Right atrium auricular region (tissue), 2 donors: Measurements from ENCODE around the gene CDR2. TPM values are rescaled to one million over a fixed set of nuclear protein-coding genes. Genes with fewer than 3 reads are reported as not detected.

Source experiments
- DNase-seq: peaks from one replicate; pipeline ENCODE4 v3.0.0-alpha.2; 2019; ENCODE audit warnings: low spot score
- H3K27ac ChIP-seq, 2 donors: fragments of 200-600 bp; sonication (generic); 1 replicate in 1 of 2; 2 replicates in 1 of 2; pipeline ENCODE4 v1.5.1; 2016 to 2019
- H3K27me3 ChIP-seq, 2 donors: fragments of 200-600 bp; sonication (generic); one replicate each; pipeline versions ENCODE4 v1.5.1 to v1.6.0; 2017 to 2019
- H3K36me3 ChIP-seq: fragments of 200-600 bp; sonication (generic); one replicate; pipeline ENCODE4 v1.5.1; 2016
- H3K4me1 ChIP-seq, 2 donors: fragments of 200-600 bp; sonication (generic); one replicate each; pipeline versions ENCODE4 v1.5.1 to v1.6.0; 2017 to 2019
- H3K4me3 ChIP-seq, 2 donors: fragments of 200-600 bp; sonication (generic); 1 replicate in 1 of 2; 2 replicates in 1 of 2; pipeline ENCODE4 v1.5.1; 2017 to 2019; ENCODE audit warnings: mild to moderate bottlenecking in 1 of 2, moderate library complexity in 1 of 2
- H3K9me3 ChIP-seq, 2 donors: fragments of 200-600 bp; sonication (generic); one replicate each; pipeline ENCODE4 v1.5.1; 2019
- CTCF ChIP-seq, 2 donors: fragments of 200-600 bp; sonication (generic); IDR thresholded peaks; one replicate each; pipeline ENCODE4 v1.5.1; 2019; ENCODE audit warnings: antibody characterized with exemption in 2 of 2
- total RNA-seq, 2 donors: library from RNA; depleted of rRNA; stranded (reverse); fragments of >200 nt; gene quantifications; one replicate each; pipeline ENCODE4 v1.1.0, GENCODE V29; 2016

CDR2 gene
- total RNA-seq, 2 donors from 2014 or later = 7.2 to 16.1 TPM

GRCh38 chr16:22400900-22401299, 26.5 kb upstream of the CDR2 start:
- H3K27ac ChIP-seq = no peak overlapping the region
- H3K4me1 ChIP-seq = no peaks in the 10 kb centered on the region
- no peaks in the 10 kb centered on the region for H3K9me3 ChIP-seq
- no peaks in the 10 kb centered on the region for H3K27me3 ChIP-seq
- no peaks in the 10 kb centered on the region for H3K36me3 ChIP-seq
- no peak for TF ChIP-seq CTCF (IDR thresholded peaks at IDR 0.05)
- no peak overlapping the region for H3K4me3 ChIP-seq
- DNase-seq = no peak

- DNase-seq = no peak
- no peaks in the 10 kb centered on the region for H3K27me3 ChIP-seq
- no peaks in the 10 kb centered on the region for H3K36me3 ChIP-seq
- no peak for TF ChIP-seq CTCF (IDR thresholded peaks at IDR 0.05)
- no peaks in the 10 kb centered on the region for H3K4me1 ChIP-seq
- H3K27ac ChIP-seq = no peak overlapping the region
- H3K9me3 ChIP-seq = no peaks in the 10 kb centered on the region
- H3K4me3 ChIP-seq = no peak overlapping the region
Measured at GRCh38 chr16:22397931-22398330, 23.5 kb upstream of the CDR2 start.

- DNase-seq = no peak
- Histone ChIP-seq H3K36me3 (no peaks in the 10 kb centered on the region), H3K27ac (no peak overlapping the region), H3K4me1 (no peaks in the 10 kb centered on the region), H3K27me3 (no peaks in the 10 kb centered on the region), H3K9me3 (no peaks in the 10 kb centered on the region), H3K4me3 (no peak overlapping the region)
- TF ChIP-seq CTCF (IDR thresholded peaks at IDR 0.05) = no peak
Measured at GRCh38 chr16:22397464-22397863, 23.0 kb upstream of the CDR2 start.

GRCh38 chr16:22395960-22396359, 21.5 kb upstream of the CDR2 start:
- no peaks in the 10 kb centered on the region for H3K9me3 ChIP-seq
- no peaks in the 10 kb centered on the region for H3K4me1 ChIP-seq
- no peak for TF ChIP-seq CTCF (IDR thresholded peaks at IDR 0.05)
- no peak overlapping the region for H3K27ac ChIP-seq
- no peak overlapping the region for H3K4me3 ChIP-seq
- no peaks in the 10 kb centered on the region for H3K27me3 ChIP-seq
- H3K36me3 ChIP-seq = no peaks in the 10 kb centered on the region
- no peak for DNase-seq

- H3K4me3 ChIP-seq = no peak overlapping the region
- H3K36me3 ChIP-seq = no peaks in the 10 kb centered on the region
- no peak overlapping the region for H3K27ac ChIP-seq
- no peak for TF ChIP-seq CTCF (IDR thresholded peaks at IDR 0.05)
- no peaks in the 10 kb centered on the region for H3K9me3 ChIP-seq
- no peaks in the 10 kb centered on the region for H3K4me1 ChIP-seq
- no peaks in the 10 kb centered on the region for H3K27me3 ChIP-seq
- DNase-seq = no peak
Measured at GRCh38 chr16:22394121-22394520, 19.7 kb upstream of the CDR2 start.

- no peaks in the 10 kb centered on the region for H3K27me3 ChIP-seq
- H3K9me3 ChIP-seq = no peaks in the 10 kb centered on the region
- H3K27ac ChIP-seq = no peak overlapping the region
Measured at GRCh38 chr16:22388101-22388644, 13.8 kb upstream of the CDR2 start.

More at GRCh38 chr16:22388101-22388644, 13.8 kb upstream of the CDR2 start:
- DNase-seq = no peak
- no peak overlapping the region for H3K4me3 ChIP-seq
- H3K36me3 ChIP-seq = no peaks in the 10 kb centered on the region
- no peaks in the 10 kb centered on the region for H3K4me1 ChIP-seq
- no peak for TF ChIP-seq CTCF (IDR thresholded peaks at IDR 0.05)
